ENCODE results near the gene SSBP2.

DNA sequence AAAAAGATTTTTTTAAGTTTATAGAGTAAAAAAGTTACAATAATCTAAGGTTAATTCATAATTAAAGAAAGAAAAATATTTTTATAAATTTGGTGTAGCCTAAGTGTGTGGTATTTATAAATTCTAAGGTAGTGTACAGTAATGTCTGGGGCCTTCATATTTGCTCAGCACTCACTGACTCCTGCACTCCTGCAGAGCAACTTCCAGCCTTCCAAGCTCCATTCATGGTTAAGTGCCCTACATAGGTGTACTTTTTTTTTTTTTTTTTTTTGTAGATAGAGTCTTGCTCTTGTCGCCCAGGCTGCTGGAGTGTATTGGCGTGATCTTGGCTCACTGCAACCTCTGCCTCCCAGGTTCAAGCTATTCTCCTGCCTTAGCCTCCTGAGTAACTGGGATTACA, 367.0 kb downstream of the SSBP2 start:
- TF ChIP-seq, protein P1, sequence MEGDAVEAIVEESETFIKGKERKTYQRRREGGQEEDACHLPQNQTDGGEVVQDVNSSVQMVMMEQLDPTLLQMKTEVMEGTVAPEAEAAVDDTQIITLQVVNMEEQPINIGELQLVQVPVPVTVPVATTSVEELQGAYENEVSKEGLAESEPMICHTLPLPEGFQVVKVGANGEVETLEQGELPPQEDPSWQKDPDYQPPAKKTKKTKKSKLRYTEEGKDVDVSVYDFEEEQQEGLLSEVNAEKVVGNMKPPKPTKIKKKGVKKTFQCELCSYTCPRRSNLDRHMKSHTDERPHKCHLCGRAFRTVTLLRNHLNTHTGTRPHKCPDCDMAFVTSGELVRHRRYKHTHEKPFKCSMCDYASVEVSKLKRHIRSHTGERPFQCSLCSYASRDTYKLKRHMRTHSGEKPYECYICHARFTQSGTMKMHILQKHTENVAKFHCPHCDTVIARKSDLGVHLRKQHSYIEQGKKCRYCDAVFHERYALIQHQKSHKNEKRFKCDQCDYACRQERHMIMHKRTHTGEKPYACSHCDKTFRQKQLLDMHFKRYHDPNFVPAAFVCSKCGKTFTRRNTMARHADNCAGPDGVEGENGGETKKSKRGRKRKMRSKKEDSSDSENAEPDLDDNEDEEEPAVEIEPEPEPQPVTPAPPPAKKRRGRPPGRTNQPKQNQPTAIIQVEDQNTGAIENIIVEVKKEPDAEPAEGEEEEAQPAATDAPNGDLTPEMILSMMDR (IDR thresholded peaks at IDR 0.05), result no peak
- TF ChIP-seq POLR2AphosphoS5 (IDR thresholded peaks at IDR 0.05) (no peak), POLR2A (IDR thresholded peaks at IDR 0.05) (no peak)

All from prostate gland (tissue), 2 donors.